GM18505 (cell line): ENCODE data around the gene ZNF761.
A peak's percentile ranks its signal among the peaks of the same experiment; 100 is the strongest.
"Not testable (repeated sequence)": the region's sequence is repeated elsewhere in the genome, so short reads cannot be mapped to it uniquely, and the experiment has no call there.

Experiments used
- ATAC-seq: cut with Tn5 transposase; IDR thresholded peaks from one replicate; pipeline ENCODE4 v1.9.1; 2021; ENCODE audit not compliant: unreplicated experiment
- POLR2A ChIP-seq: IDR thresholded peaks from 4 replicates; pipeline ENCODE4 v1.6.1; 2011; ENCODE audit warnings: borderline replicate concordance; ENCODE audit not compliant: insufficient read depth, insufficient read length; ENCODE audit errors: extremely low read depth

ZNF761 gene

GRCh38 chr19:53431399-53432087, at the start of gene ZNF761:
ZNF761 (plus strand) TSS chr19:53431984; CDS start chr19:53447269, 15,285 bp downstream.
- TF ChIP-seq POLR2A: peak; percentile 87
- peak; percentile 92 for ATAC-seq

- TF ChIP-seq POLR2A: no peak
- no peak for ATAC-seq
Observed at GRCh38 chr19:53388168-53388567, 43.6 kb upstream of the ZNF761 start.

GRCh38 chr19:53388904-53389303, 42.9 kb upstream of the ZNF761 start:
- no peak for ATAC-seq
- no peak for TF ChIP-seq POLR2A

GRCh38 chr19:53389571-53389970, 42.2 kb upstream of the ZNF761 start:
- no peak for ATAC-seq
- TF ChIP-seq POLR2A: no peak

GRCh38 chr19:53389978-53390377, 41.8 kb upstream of the ZNF761 start:
- no peak for TF ChIP-seq POLR2A
- ATAC-seq: no peak

- no peak for ATAC-seq
Observed at GRCh38 chr19:53394522-53394973, 37.2 kb upstream of the ZNF761 start.

GRCh38 chr19:53394974-53395839, 36.6 kb upstream of the ZNF761 start, which contains the start of gene ZNF765:
ZNF765 (plus strand) TSS chr19:53395149; CDS start chr19:53398016, 2,867 bp downstream.
- peak; percentile 88 for ATAC-seq
- peak; percentile 82 for TF ChIP-seq POLR2A

More at GRCh38 chr19:53394522-53394973, 37.2 kb upstream of the ZNF761 start:
- TF ChIP-seq POLR2A: no peak

GRCh38 chr19:53395840-53396524, 35.8 kb upstream of the ZNF761 start:
- ATAC-seq: not testable (repeated sequence)

- no peak for TF ChIP-seq POLR2A
- ATAC-seq: no peak
Observed at GRCh38 chr19:53396525-53396868, 35.3 kb upstream of the ZNF761 start.

- not testable (repeated sequence) for ATAC-seq
Observed at GRCh38 chr19:53397918-53398317, 33.9 kb upstream of the ZNF761 start.

GRCh38 chr19:53409505-53410204, 22.1 kb upstream of the ZNF761 start:
- TF ChIP-seq POLR2A: no peak
- no peak for ATAC-seq

GRCh38 chr19:53420520-53421315, 11.1 kb upstream of the ZNF761 start:
- not testable (repeated sequence) for ATAC-seq

GRCh38 chr19:53422551-53422950, 9.2 kb upstream of the ZNF761 start:
- TF ChIP-seq POLR2A: no peak
- no peak for ATAC-seq

GRCh38 chr19:53423074-53423473, 8.7 kb upstream of the ZNF761 start:
- ATAC-seq: not testable (repeated sequence)

GRCh38 chr19:53423680-53424079, 8.1 kb upstream of the ZNF761 start:
- ATAC-seq: not testable (repeated sequence)
